ENCODE measurements around the gene FAM78B.

DNA sequence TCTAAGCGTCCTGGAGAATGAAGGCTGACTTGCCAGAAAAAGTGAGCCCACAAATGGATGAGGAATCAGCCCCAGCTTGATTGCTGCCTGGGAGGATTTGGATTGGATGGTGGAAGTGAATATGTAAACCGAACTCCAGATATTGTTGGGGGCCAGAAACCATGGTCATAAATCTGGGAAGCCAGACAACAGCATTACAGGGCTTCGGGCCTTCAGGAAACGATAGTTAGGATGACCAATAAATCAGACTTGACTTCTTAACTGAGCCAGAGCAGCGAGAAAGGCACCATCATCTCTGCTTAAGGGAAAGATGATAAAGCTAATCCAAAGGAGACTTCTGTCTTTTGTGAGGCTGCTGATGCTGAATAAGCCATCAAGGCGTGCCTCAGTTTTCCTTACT lies 26.6 kb downstream of the FAM78B start:
- TF ChIP-seq, protein P1, sequence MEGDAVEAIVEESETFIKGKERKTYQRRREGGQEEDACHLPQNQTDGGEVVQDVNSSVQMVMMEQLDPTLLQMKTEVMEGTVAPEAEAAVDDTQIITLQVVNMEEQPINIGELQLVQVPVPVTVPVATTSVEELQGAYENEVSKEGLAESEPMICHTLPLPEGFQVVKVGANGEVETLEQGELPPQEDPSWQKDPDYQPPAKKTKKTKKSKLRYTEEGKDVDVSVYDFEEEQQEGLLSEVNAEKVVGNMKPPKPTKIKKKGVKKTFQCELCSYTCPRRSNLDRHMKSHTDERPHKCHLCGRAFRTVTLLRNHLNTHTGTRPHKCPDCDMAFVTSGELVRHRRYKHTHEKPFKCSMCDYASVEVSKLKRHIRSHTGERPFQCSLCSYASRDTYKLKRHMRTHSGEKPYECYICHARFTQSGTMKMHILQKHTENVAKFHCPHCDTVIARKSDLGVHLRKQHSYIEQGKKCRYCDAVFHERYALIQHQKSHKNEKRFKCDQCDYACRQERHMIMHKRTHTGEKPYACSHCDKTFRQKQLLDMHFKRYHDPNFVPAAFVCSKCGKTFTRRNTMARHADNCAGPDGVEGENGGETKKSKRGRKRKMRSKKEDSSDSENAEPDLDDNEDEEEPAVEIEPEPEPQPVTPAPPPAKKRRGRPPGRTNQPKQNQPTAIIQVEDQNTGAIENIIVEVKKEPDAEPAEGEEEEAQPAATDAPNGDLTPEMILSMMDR (conservative IDR thresholded peaks at IDR 0.05; ENCODE audit: low read depth, low read length), result no peak
- no peak for TF ChIP-seq EZH2 (IDR thresholded peaks at IDR 0.05; ENCODE audit: borderline replicate concordance, low read depth, low read length, poor library complexity, severe bottlenecking)
